CD4-positive, CD25-positive, alpha-beta regulatory T cell (primary cell): ENCODE results near the gene ADAMTSL3. TPM values are rescaled to one million over a fixed set of nuclear protein-coding genes. Genes with fewer than 3 reads are reported as not detected.

Experiments
- ATAC-seq, 2 donors: fragments of 150-1000 bp; cut with Tn5 transposase; one replicate each; pipeline ENCODE4 v1.10.0; 2021; ENCODE audit warnings: low read depth in 2 of 2, moderate number of reproducible peaks in 2 of 2, moderate library complexity in 1 of 2
- DNase-seq, 3 donors: peaks; one replicate each; pipeline versions ENCODE4 v3.0.0 to v3.0.0-alpha.2; 2012 to 2022; ENCODE audit warnings: mixed read lengths in 1 of 3
- H3K27ac ChIP-seq: one replicate; pipeline ENCODE4 v1.7.0; 2013; ENCODE audit warnings: mild to moderate bottlenecking, low read length; ENCODE audit not compliant: insufficient read depth, poor library complexity, severe bottlenecking
- H3K27me3 ChIP-seq: one replicate; pipeline ENCODE4 v1.7.0; 2013; ENCODE audit warnings: low read length; ENCODE audit not compliant: control insufficient read depth, insufficient read depth
- H3K36me3 ChIP-seq: one replicate; pipeline ENCODE4 v1.7.0; 2013; ENCODE audit warnings: mild to moderate bottlenecking, low read length, moderate library complexity; ENCODE audit not compliant: control insufficient read depth, insufficient read depth
- H3K4me1 ChIP-seq: 2 replicates; pipeline ENCODE4 v1.7.0; 2013; ENCODE audit warnings: mild to moderate bottlenecking, low read length; ENCODE audit not compliant: insufficient read depth, control insufficient read depth, poor library complexity, severe bottlenecking
- H3K4me3 ChIP-seq: one replicate; pipeline ENCODE4 v1.7.0; 2013; ENCODE audit warnings: low read depth, mild to moderate bottlenecking, low read length, moderate library complexity
- H3K9me3 ChIP-seq, 2 experiments: 1 replicate in 1 of 2; 2 replicates in 1 of 2; pipeline ENCODE4 v1.7.0; 2013; ENCODE audit warnings: low read length in 2 of 2, mild to moderate bottlenecking in 1 of 2, moderate library complexity in 1 of 2; ENCODE audit not compliant: control insufficient read depth in 2 of 2
- H3K27ac Mint-ChIP-seq, 3 donors: one replicate each; pipeline ENCODE4 v1.8.0; 2020 to 2022; ENCODE audit warnings: mild to moderate bottlenecking in 3 of 3, mixed read lengths in 3 of 3, moderate library complexity in 2 of 3
- H3K27me3 Mint-ChIP-seq: one replicate; pipeline ENCODE4 v1.8.0; 2022; ENCODE audit warnings: mild to moderate bottlenecking, mixed read lengths
- H3K36me3 Mint-ChIP-seq: one replicate; pipeline ENCODE4 v1.8.0; 2020; ENCODE audit warnings: mixed read lengths
- H3K4me1 Mint-ChIP-seq, 4 donors: one replicate each; pipeline ENCODE4 v1.8.0; 2020 to 2022; ENCODE audit warnings: mixed read lengths in 4 of 4, mild to moderate bottlenecking in 1 of 4
- H3K4me3 Mint-ChIP-seq, 4 donors: one replicate each; pipeline ENCODE4 v1.8.0; 2020 to 2022; ENCODE audit warnings: mild to moderate bottlenecking in 4 of 4, mixed read lengths in 4 of 4, moderate library complexity in 3 of 4
- H3K9me3 Mint-ChIP-seq, 7 donors: one replicate each; pipeline ENCODE4 v1.8.0; 2020 to 2022; ENCODE audit warnings: mixed read lengths in 7 of 7, mild to moderate bottlenecking in 3 of 7, moderate library complexity in 2 of 7
- polyA plus RNA-seq, 4 donors: library from polyadenylated mRNA; unstranded; fragments of 300-500 nt; fragmentation: Illumina TruSeq; gene quantifications; one replicate each; pipeline ENCODE4 v1.2.3, GENCODE V29; 2021
- total RNA-seq: library from RNA; stranded (reverse); gene quantifications from one replicate; pipeline ENCODE4 v1.2.3, GENCODE V29; 2022

ADAMTSL3 gene
- total and polyA plus RNA-seq, 5 donors from 2014 or later = not detected

DNA sequence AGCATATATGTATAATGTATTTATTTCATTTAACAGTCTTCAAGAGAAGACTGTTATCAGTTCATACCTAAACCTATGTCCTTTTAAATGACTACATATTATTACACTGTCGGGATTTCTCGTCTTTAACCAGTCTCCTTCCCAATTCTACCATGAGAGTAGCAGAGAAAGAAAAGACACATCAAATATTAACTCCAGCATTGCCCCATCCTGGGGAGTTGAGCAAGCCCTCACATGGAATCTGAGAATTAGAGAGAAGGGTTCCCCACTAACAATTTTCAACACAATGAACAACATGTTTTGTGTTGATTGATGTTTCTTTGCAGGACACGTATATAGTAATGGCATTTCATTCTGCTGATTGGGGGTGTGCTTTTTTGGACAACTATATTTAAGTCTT is 257.4 kb downstream of the ADAMTSL3 start:
- no peaks in the 10 kb centered on the region for H3K36me3 ChIP-seq
- ATAC-seq = no peak
- peaks cover 7% of the 10 kb centered on the region for H3K27me3 Mint-ChIP-seq
- H3K4me1 Mint-ChIP-seq = no peaks in the 10 kb centered on the region
- peaks cover 0 to 3% (median 0%) of the 10 kb centered on the region in 7 donors for H3K9me3 Mint-ChIP-seq
- no peak overlapping the region for H3K27ac ChIP-seq
- H3K4me1 ChIP-seq = no peaks in the 10 kb centered on the region
- H3K27ac Mint-ChIP-seq = no peak overlapping the region
- H3K4me3 ChIP-seq = no peak overlapping the region
- H3K27me3 ChIP-seq = no peaks in the 10 kb centered on the region
- DNase-seq = no peak
- H3K9me3 ChIP-seq = no peaks in the 10 kb centered on the region
- no peaks in the 10 kb centered on the region for H3K36me3 Mint-ChIP-seq
- no peak overlapping the region for H3K4me3 Mint-ChIP-seq

DNA sequence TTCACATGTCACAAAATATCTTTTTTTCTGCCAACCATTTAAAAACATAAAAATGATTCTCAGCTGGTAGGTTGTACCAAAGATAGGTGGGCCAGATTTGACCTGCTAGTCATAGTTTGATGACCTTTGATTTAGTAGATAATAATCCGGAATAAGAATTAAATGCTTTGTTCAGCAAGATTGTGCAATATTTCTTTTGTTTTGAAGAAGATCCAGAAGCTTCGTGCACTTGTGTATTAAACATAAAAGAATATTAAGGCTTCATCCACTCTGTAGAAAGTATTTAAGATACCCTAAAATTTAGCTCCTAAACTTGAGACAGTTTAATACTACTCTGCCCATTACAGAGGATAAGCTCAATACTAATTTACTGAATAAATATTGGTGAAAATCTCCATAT is 258.4 kb downstream of the ADAMTSL3 start:
- no peak overlapping the region for H3K4me3 Mint-ChIP-seq

DNA sequence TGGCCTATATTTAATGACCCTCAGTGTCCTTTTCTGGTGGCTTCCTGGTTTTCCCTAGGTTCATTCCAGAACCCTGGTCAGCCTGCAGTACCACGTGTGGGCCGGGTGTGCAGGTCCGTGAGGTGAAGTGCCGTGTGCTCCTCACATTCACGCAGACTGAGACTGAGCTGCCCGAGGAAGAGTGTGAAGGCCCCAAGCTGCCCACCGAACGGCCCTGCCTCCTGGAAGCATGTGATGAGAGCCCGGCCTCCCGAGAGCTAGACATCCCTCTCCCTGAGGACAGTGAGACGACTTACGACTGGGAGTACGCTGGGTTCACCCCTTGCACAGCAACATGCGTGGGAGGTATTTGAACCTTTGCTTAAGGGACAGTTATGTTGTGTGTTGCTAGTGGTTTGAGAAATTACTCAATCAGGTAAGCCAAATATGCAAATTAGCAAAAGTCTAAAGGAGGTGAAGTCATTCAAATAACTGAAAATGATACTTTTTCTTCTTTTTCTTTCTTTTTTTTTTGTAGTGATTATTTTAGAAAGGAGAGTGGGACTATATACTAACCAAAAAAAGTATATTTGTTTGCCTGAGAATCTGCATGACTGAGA is 259.2 kb downstream of the ADAMTSL3 start:
- no peak overlapping the region for H3K27ac ChIP-seq
- H3K9me3 ChIP-seq = no peaks in the 10 kb centered on the region
- H3K36me3 Mint-ChIP-seq = no peaks in the 10 kb centered on the region
- H3K4me3 Mint-ChIP-seq = no peak overlapping the region
- no peak for ATAC-seq
- H3K4me1 Mint-ChIP-seq = no peaks in the 10 kb centered on the region
- H3K36me3 ChIP-seq = no peaks in the 10 kb centered on the region
- H3K4me3 ChIP-seq = no peak overlapping the region
- H3K27me3 Mint-ChIP-seq = peaks cover 9% of the 10 kb centered on the region
- no peaks in the 10 kb centered on the region for H3K4me1 ChIP-seq
- no peak for DNase-seq
- no peak overlapping the region for H3K27ac Mint-ChIP-seq
- peaks cover 0 to 3% (median 0%) of the 10 kb centered on the region in 7 donors for H3K9me3 Mint-ChIP-seq
- no peaks in the 10 kb centered on the region for H3K27me3 ChIP-seq

More for the DNA sequence above, 258.4 kb downstream of the ADAMTSL3 start:
- H3K27me3 ChIP-seq = no peaks in the 10 kb centered on the region
- no peak for DNase-seq
- ATAC-seq = no peak
- no peaks in the 10 kb centered on the region for H3K9me3 ChIP-seq
- H3K4me1 ChIP-seq = no peaks in the 10 kb centered on the region
- Mint-ChIP-seq H3K4me1 (no peaks in the 10 kb centered on the region), H3K9me3 (peaks cover 0 to 3% (median 0%) of the 10 kb centered on the region in 7 donors), H3K36me3 (no peaks in the 10 kb centered on the region), H3K27ac (no peak overlapping the region), H3K27me3 (peaks cover 7% of the 10 kb centered on the region)
- no peaks in the 10 kb centered on the region for H3K36me3 ChIP-seq
- no peak overlapping the region for H3K4me3 ChIP-seq
- no peak overlapping the region for H3K27ac ChIP-seq

GRCh38 chr15:83914906-83915305 is 261.0 kb downstream of the ADAMTSL3 start:
- Mint-ChIP-seq H3K27me3 (peaks cover 14% of the 10 kb centered on the region), H3K4me3 (no peak overlapping the region), H3K27ac (no peak overlapping the region), H3K4me1 (peaks cover 9 to 13% (median 12%) of the 10 kb centered on the region in 4 donors), H3K36me3 (no peaks in the 10 kb centered on the region), H3K9me3 (peaks cover 0 to 1% (median 0%) of the 10 kb centered on the region in 7 donors)
- H3K4me3 ChIP-seq = no peak overlapping the region
- no peaks in the 10 kb centered on the region for H3K36me3 ChIP-seq
- H3K4me1 ChIP-seq = peaks cover 7% of the 10 kb centered on the region
- no peak for DNase-seq
- no peak for ATAC-seq
- no peak overlapping the region for H3K27ac ChIP-seq
- no peaks in the 10 kb centered on the region for H3K9me3 ChIP-seq
- no peaks in the 10 kb centered on the region for H3K27me3 ChIP-seq

DNA sequence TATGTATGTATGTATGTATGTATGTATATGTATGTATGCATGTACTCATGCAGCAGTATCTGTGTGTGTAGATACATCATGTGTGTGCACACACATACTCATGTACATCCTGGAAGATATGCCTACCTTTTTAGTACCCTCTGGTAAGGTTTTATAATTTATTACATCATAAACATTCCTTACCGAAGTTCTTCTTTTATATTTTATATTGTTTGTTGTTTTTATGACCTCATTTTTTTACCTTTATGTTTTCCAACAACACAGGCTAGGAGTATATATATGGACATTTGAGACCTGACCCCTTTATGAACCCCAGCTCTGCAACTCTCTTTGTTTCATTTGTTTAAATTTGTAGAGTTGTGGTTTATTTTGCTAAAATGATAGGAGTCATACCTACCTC is 263.5 kb downstream of the ADAMTSL3 start:
- H3K27me3 Mint-ChIP-seq = peaks cover 6% of the 10 kb centered on the region
- ATAC-seq (no peak), DNase-seq (no peak)
- Histone ChIP-seq H3K9me3 (no peaks in the 10 kb centered on the region), H3K4me3 (no peak overlapping the region), H3K4me1 (peaks cover 7% of the 10 kb centered on the region), H3K27ac (no peak overlapping the region), H3K27me3 (no peaks in the 10 kb centered on the region), H3K36me3 (no peaks in the 10 kb centered on the region)
- no peak overlapping the region for H3K27ac Mint-ChIP-seq
- no peak overlapping the region for H3K4me3 Mint-ChIP-seq
- peaks cover 9 to 17% (median 12%) of the 10 kb centered on the region in 4 donors for H3K4me1 Mint-ChIP-seq
- H3K36me3 Mint-ChIP-seq = no peaks in the 10 kb centered on the region
- H3K9me3 Mint-ChIP-seq = peaks cover 0 to 1% (median 0%) of the 10 kb centered on the region in 7 donors

- H3K27me3 Mint-ChIP-seq = peaks cover 6% of the 10 kb centered on the region
- H3K9me3 Mint-ChIP-seq = peaks cover 0 to 1% (median 0%) of the 10 kb centered on the region in 7 donors
- no peak for ATAC-seq
- H3K36me3 Mint-ChIP-seq = no peaks in the 10 kb centered on the region
- H3K4me1 Mint-ChIP-seq = peaks cover 9 to 17% (median 12%) of the 10 kb centered on the region in 4 donors
- Histone ChIP-seq H3K36me3 (no peaks in the 10 kb centered on the region), H3K9me3 (no peaks in the 10 kb centered on the region), H3K4me1 (peaks cover 7% of the 10 kb centered on the region), H3K4me3 (no peak overlapping the region), H3K27ac (no peak overlapping the region), H3K27me3 (no peaks in the 10 kb centered on the region)
- no peak overlapping the region for H3K4me3 Mint-ChIP-seq
- DNase-seq = no peak
- no peak overlapping the region for H3K27ac Mint-ChIP-seq
Measured at GRCh38 chr15:83918011-83918410, 264.1 kb downstream of the ADAMTSL3 start.

- peak in 1 of 3 donors; percentile 50 for DNase-seq
- no peak overlapping the region for H3K27ac ChIP-seq
- H3K27ac Mint-ChIP-seq = peak overlapping the region in 2 of 3 donors; percentile 37 to 57
- peaks cover 9 to 17% (median 12%) of the 10 kb centered on the region in 4 donors for H3K4me1 Mint-ChIP-seq
- peaks cover 7% of the 10 kb centered on the region for H3K4me1 ChIP-seq
- no peaks in the 10 kb centered on the region for H3K36me3 ChIP-seq
- no peaks in the 10 kb centered on the region for H3K9me3 ChIP-seq
- H3K27me3 ChIP-seq = no peaks in the 10 kb centered on the region
- no peak for ATAC-seq
- H3K36me3 Mint-ChIP-seq = no peaks in the 10 kb centered on the region
- peaks cover 0 to 2% (median 0%) of the 10 kb centered on the region in 7 donors for H3K9me3 Mint-ChIP-seq
- H3K4me3 ChIP-seq = peak overlapping the region; percentile 2
- H3K4me3 Mint-ChIP-seq = peak overlapping the region in 1 of 4 donors; percentile 11
- peaks cover 6% of the 10 kb centered on the region for H3K27me3 Mint-ChIP-seq
Measured at GRCh38 chr15:83919319-83919830, 265.5 kb downstream of the ADAMTSL3 start.

DNA sequence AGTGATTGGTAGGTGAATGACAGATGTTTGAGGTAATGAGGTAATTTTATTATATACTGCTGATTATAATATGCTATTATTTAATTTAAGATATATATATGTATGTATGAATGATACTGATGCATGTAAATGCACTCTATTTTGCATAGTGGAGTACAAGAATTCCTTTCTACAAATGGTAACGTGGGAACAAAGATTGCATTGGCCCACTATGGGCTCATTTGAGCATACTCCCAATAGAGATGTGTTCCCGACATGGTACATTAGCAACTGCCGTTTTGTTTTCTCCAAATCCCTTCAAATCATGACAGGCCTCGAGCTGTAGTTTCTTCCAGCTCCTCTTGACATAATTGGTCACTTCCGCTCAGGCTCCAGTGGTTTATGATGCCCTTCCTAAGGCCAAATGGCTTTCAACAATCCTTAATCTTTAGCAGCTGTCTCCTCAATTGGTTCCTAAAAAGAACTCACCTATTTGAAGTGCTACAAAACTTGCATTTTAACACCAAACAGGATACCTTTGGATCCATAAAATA is 266.1 kb downstream of the ADAMTSL3 start:
- Histone ChIP-seq H3K9me3 (no peaks in the 10 kb centered on the region), H3K4me3 (peak overlapping the region; percentile 2), H3K36me3 (no peaks in the 10 kb centered on the region), H3K4me1 (peaks cover 7% of the 10 kb centered on the region), H3K27me3 (no peaks in the 10 kb centered on the region), H3K27ac (no peak overlapping the region)
- DNase-seq = no peak
- no peak overlapping the region for H3K27ac Mint-ChIP-seq
- peaks cover 9 to 17% (median 12%) of the 10 kb centered on the region in 4 donors for H3K4me1 Mint-ChIP-seq
- H3K27me3 Mint-ChIP-seq = peaks cover 6% of the 10 kb centered on the region
- H3K9me3 Mint-ChIP-seq = peaks cover 0 to 2% (median 0%) of the 10 kb centered on the region in 7 donors
- no peak for ATAC-seq
- no peak overlapping the region for H3K4me3 Mint-ChIP-seq
- no peaks in the 10 kb centered on the region for H3K36me3 Mint-ChIP-seq
